Psoas muscle (tissue), 8 donors: ENCODE data around the gene CHST15. TPM values are rescaled to one million over a fixed set of nuclear protein-coding genes. Genes with fewer than 3 reads are reported as not detected.

Source experiments
- ATAC-seq, 4 donors: fragments of 200-7000 bp; cut with Tn5 transposase; one replicate each; pipeline ENCODE4 v1.9.1; 2020; ENCODE audit warnings: moderate library complexity in 3 of 4, mild to moderate bottlenecking in 2 of 4
- DNase-seq, 2 donors: peaks; one replicate each; pipeline ENCODE4 v3.0.0-alpha.2; 2020
- H3K27ac ChIP-seq: fragments of 200-600 bp; one replicate; pipeline ENCODE4 v1.8.0; 2022
- H3K27me3 ChIP-seq, 3 donors: fragments of 200-600 bp in 1 of 3; one replicate each; pipeline versions ENCODE4 v1.6.1 to v1.8.0; 2013 to 2022; ENCODE audit warnings: low read length in 2 of 3, mild to moderate bottlenecking in 2 of 3, moderate library complexity in 1 of 3; ENCODE audit not compliant: insufficient read depth in 3 of 3
- H3K36me3 ChIP-seq, 2 donors: fragments of 200-600 bp in 1 of 2; one replicate each; pipeline versions ENCODE4 v1.6.1 to v1.8.0; 2013 to 2022; ENCODE audit warnings: low read depth in 1 of 2, mild to moderate bottlenecking in 1 of 2, moderate library complexity in 1 of 2; ENCODE audit not compliant: insufficient read depth in 1 of 2
- H3K4me1 ChIP-seq: fragments of 200-600 bp; one replicate; pipeline ENCODE4 v1.8.0; 2022
- H3K4me3 ChIP-seq: fragments of 200-600 bp; one replicate; pipeline ENCODE4 v1.8.0; 2022; ENCODE audit warnings: mild to moderate bottlenecking
- H3K9me3 ChIP-seq: fragments of 200-600 bp; one replicate; pipeline ENCODE4 v1.8.0; 2022
- WGBS, 3 donors: extraction: QIAGEN DNeasy Blood & Tissue Kit; methylation state at CpG; one replicate each; pipeline versions ENCODE4 v1.1.6 to v1.1.7; 2013; 5-methylcytosine and 5-hydroxymethylcytosine counted together
- intact Hi-C, 2 donors: fragments of 100-400 bp; cut with DNase I; formaldehyde crosslinking; loops; one replicate each; pipeline versions ENCODE4 v1.11.0 to v1.14.2; 2022
- polyA plus RNA-seq, 3 donors: library from polyadenylated mRNA; stranded (reverse); fragments of 200-250 nt; gene quantifications; one replicate each; pipeline ENCODE4 v1.2.3, GENCODE V29; 2013
- total RNA-seq, 4 donors: library from RNA; stranded (reverse); fragmentation: NEBNext Ultra II Directional in 2 of 4; extraction: Animal tissue kit (Norgen Biotek cat#: 25700) in 2 of 4; gene quantifications; one replicate each; pipeline versions ENCODE4 v1.2.1 to v1.2.4, GENCODE V29; 2021 to 2023
- TF ChIP-seq, protein P1 (sequence below): fragments of 200-600 bp; IDR thresholded peaks from one replicate; pipeline ENCODE4 v1.8.0; 2022; ENCODE audit warnings: antibody characterized with exemption
- donor health status: healthy with polysubstance abuse.
- donor health status: DM: no; HTN: no; CAD: no; lungs with moderate emphysema.
- donor health status: Bipolar disorder and iron deficiency.
- donor health status: healthy.
- donor health status: DM: yes; HTN: yes; CAD: no.
- donor health status: DM: no; HTN: no; CAD: no.
- donor health status: DM: no; HTN: no; CAD: no.
- donor health status: DM: yes; HTN: yes; CAD: no.

The CHST15 gene
- total and polyA plus RNA-seq, 7 donors = 3.6 to 39.2 (median 10.4) TPM

DNA sequence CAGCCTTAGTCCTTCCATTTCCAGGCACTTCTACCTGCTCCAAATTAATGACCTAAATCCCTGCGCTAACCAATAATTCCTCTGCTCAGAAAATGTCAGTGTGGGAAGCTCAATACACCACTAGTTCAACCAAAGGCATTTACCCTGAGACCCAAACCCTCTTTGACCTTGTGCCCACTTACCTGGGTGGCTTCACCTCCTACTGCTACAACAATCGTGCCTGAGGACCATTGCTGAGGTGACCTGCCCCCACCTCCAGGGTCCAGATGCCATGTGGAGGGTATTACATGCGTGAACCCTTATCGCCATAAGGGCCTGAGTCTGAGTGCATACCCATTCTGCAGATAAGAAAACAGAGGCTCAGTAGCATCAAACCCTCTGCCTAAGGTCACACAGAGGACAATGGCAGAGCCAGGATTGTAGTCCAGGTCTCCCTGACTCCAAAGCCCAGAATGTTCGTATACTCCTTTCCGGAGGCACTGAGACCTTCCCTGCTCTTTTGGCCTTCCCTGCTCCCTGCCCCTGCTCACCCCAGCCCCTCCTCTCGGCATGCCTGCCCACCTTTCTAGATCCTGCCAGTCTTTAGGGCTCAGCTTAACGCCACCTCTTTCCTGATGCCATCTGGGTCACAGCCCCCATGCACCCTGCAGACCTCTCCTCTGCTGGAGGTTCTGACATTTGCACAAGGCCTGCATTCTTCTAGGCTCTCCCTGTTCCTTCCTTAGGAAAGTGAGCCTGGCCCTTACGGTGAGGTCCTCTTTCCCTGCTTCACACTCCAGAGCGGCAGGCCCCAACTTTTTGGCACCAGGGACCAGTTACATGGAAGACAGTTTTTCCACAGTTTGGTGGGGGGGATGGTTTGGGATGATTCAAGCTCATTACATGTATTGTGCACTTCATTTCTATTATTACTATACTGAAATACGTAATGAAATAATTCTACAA, 94.9 kb downstream of the CHST15 start:
- peaks cover 6% of the 10 kb centered on the region for H3K4me1 ChIP-seq
- H3K4me3 ChIP-seq = no peak overlapping the region
- TF ChIP-seq, protein P1, sequence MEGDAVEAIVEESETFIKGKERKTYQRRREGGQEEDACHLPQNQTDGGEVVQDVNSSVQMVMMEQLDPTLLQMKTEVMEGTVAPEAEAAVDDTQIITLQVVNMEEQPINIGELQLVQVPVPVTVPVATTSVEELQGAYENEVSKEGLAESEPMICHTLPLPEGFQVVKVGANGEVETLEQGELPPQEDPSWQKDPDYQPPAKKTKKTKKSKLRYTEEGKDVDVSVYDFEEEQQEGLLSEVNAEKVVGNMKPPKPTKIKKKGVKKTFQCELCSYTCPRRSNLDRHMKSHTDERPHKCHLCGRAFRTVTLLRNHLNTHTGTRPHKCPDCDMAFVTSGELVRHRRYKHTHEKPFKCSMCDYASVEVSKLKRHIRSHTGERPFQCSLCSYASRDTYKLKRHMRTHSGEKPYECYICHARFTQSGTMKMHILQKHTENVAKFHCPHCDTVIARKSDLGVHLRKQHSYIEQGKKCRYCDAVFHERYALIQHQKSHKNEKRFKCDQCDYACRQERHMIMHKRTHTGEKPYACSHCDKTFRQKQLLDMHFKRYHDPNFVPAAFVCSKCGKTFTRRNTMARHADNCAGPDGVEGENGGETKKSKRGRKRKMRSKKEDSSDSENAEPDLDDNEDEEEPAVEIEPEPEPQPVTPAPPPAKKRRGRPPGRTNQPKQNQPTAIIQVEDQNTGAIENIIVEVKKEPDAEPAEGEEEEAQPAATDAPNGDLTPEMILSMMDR = no peak
- H3K27me3 ChIP-seq = peaks cover 0 to 10% (median 0%) of the 10 kb centered on the region in 3 donors
- ATAC-seq (no peak), DNase-seq (no peak)
- no peaks in the 10 kb centered on the region for H3K36me3 ChIP-seq
- H3K27ac ChIP-seq = no peak overlapping the region
- H3K9me3 ChIP-seq = no peaks in the 10 kb centered on the region
- 92 to 97% (median 95%) methylated on average over 11 of the region's 11 CpGs for WGBS, 3 donors
- intact Hi-C loops = loop anchor here in 1 of 2 donors (5.0 kb wide), 1 partner anchor 264 kb away; no protein-coding TSS in a partner anchor

DNA sequence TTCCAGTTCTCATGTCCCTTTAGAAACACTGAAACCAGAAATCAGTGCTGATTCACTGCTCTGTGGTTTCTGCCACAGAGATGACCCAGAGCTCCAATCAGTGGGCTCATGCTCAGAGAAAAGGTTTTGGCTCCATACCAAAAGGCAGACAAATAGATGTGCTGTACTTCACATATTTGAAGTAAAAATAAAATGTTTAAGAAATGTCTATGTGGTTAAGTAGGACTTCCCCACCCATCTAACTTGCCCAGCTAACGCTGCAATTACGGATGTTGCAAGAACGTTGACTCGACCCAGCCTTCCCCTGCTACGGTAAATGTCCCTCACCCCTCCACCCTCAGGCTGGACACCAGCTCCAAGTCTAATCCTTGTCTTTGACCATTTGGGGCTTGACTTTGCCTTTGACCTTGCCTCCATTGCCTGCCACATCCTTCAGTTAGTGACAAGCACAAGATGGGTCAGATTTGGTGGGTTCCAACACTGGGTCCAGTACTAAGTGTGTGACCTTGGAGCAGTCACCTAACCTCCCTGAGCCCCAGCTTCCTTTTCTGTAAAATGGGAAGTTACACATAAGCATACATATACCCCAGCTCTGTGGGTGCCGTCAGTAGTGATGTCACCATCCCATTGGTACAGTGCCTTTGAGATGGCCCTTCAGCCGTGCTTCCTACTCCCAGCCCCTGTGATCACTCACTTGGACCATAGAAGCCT, 95.8 kb downstream of the CHST15 start:
- 69 to 72% (median 71%) methylated on average over 7 of the region's 7 CpGs for WGBS, 3 donors

DNA sequence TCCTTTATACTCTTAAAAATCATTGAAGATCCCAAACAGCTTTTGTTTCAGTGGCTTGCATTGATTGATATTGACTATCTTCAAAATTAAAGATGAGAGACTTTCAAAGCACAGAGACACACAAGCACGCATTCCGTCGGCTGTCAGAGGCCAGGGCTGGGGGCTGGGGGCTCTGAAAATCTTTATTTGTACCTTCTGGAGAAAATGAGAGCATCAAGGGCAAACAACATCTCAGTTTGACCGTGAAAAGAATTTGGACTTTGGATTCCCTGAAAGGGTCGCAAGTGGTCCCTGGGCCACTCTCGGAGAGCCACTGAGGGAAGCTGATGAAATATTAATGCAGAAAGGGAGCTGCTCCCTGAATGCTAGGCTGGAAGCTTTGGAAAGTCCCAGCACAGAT, 96.4 kb downstream of the CHST15 start:
- H3K9me3 ChIP-seq = no peaks in the 10 kb centered on the region
- intact Hi-C loops = loop anchor here in 1 of 2 donors (2.0 to 5.0 kb wide), 2 partner anchors 265 to 392 kb away; no protein-coding TSS in a partner anchor
- H3K27me3 ChIP-seq = peaks cover 0 to 20% (median 0%) of the 10 kb centered on the region in 3 donors
- ATAC-seq (no peak), DNase-seq (no peak)
- H3K4me1 ChIP-seq = peaks cover 6% of the 10 kb centered on the region
- TF ChIP-seq, protein P1 = no peak
- H3K36me3 ChIP-seq = no peaks in the 10 kb centered on the region
- H3K27ac ChIP-seq = no peak overlapping the region
- WGBS, 3 donors = 87 to 90% (median 90%) methylated on average over 6 of the region's 6 CpGs
- H3K4me3 ChIP-seq = no peak overlapping the region

More for the DNA sequence above, 95.8 kb downstream of the CHST15 start:
- Histone ChIP-seq H3K4me1 (peaks cover 6% of the 10 kb centered on the region), H3K27ac (no peak overlapping the region), H3K4me3 (no peak overlapping the region), H3K9me3 (no peaks in the 10 kb centered on the region), H3K27me3 (peaks cover 0 to 14% (median 0%) of the 10 kb centered on the region in 3 donors), H3K36me3 (no peaks in the 10 kb centered on the region)
- TF ChIP-seq, protein P1 = no peak
- intact Hi-C loops = loop anchor here in 1 of 2 donors (2.0 to 5.0 kb wide), 2 partner anchors 265 to 391 kb away; no protein-coding TSS in a partner anchor
- no peak for DNase-seq
- ATAC-seq = peak in 1 of 4 donors; percentile 19

DNA sequence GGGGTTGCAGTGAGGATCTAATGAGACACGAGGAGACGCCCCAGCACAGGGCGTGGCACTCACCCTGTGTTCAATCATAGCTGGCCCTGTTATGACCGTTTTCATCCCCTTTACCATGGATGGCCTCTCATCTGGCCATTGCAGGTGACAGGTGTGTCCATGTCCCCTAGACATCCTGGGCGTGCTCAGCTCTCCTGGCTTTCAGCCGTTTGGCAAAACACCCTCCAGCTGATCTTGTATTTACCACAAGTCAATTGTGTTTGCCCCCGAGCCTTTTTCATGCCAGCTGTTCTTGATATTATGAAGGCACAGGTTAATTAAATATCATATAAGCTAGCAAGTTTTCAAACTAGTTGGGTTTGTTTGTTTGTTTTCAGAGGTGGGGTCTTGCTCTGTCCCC, 97.1 kb downstream of the CHST15 start:
- H3K36me3 ChIP-seq = no peaks in the 10 kb centered on the region
- TF ChIP-seq, protein P1 = no peak
- intact Hi-C loops = loop anchor here in 1 of 2 donors (2.0 to 5.0 kb wide), 2 partner anchors 266 to 392 kb away; no protein-coding TSS in a partner anchor
- H3K4me3 ChIP-seq = no peak overlapping the region
- H3K27ac ChIP-seq = no peak overlapping the region
- DNase-seq (no peak), ATAC-seq (no peak)
- 67 to 72% (median 71%) methylated on average over 7 of the region's 7 CpGs for WGBS, 3 donors
- peaks cover 6% of the 10 kb centered on the region for H3K4me1 ChIP-seq
- peaks cover 0 to 27% (median 0%) of the 10 kb centered on the region in 3 donors for H3K27me3 ChIP-seq
- H3K9me3 ChIP-seq = no peaks in the 10 kb centered on the region
